Eye (tissue), 1 donor: ENCODE measurements around the gene TRIM49.
"Not testable (repeated sequence)": the region's sequence is repeated elsewhere in the genome, so short reads cannot be mapped to it uniquely, and the experiment has no call there.

ENCODE experiments used
- DNase-seq: peaks from one replicate; pipeline ENCODE4 v3.0.0-alpha.2; 2015

TRIM49 gene

DNA sequence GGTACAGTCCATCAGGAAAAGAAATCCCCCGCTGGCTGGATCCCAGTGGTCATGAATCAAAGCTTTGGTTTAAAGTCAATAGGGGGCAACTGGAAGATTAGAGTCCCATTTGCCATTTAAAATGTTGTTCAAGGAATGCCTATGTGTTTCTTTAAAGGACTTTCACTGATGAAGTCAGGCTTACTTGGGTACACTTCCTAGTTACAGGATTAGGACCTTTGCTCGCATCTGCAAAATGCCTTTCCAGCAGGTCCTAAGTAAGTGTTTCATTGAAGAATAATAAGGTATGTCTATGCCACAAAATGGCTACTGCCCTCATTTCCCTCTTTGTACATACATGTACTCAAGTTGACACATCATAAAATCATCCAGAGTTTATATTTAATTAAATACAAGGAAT, at the start of gene TRIM49:
Gene TRIM49, minus strand, starts transcription at position 101 of the 400 bp plus-strand sequence. CDS start 4,106 bp downstream, outside the sequence.
- DNase-seq: not testable (repeated sequence)

GRCh38 chr11:89826694-89827093, 18.3 kb upstream of the TRIM49 start:
- DNase-seq: not testable (repeated sequence)

DNA sequence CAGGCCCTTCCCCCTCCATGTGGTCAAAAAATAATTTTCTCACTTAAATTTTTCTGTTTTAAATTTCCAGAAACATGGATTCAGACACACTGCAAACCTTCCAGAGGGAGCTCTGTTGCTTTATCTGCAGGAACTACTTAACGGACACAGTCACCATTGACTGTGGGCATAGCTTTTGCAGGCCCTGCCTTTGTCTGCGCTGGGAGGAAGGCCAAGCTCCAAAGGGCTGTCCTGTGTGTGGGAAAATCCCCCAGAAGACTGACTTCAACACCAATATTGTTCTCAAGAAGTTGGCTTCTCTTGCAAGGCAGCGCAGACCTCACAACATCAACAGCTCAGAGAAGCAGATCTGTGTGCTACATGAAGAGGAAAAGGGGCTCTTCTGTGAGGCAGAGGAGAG, 11.6 kb upstream of the TRIM49 start:
- DNase-seq: not testable (repeated sequence)

DNA sequence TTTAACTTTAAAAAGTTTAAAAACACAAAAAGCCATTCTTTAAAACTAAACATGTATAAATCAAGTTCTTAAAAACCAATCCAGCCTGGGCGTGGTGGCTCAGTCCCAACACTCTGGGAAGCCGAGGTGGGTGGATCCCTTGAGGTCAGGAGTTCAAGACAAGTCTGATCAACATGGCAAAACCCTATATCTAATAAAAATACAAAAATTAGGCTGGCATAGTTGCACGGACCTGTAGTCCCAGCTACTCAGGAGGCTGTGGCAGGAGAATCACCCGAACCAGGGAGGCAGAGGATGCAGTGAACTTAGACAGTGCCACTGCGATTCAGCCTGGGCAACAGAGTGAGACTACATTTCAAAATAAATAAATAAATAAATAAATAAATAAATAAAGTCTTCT, 5.2 kb upstream of the TRIM49 start:
- not testable (repeated sequence) for DNase-seq

DNA sequence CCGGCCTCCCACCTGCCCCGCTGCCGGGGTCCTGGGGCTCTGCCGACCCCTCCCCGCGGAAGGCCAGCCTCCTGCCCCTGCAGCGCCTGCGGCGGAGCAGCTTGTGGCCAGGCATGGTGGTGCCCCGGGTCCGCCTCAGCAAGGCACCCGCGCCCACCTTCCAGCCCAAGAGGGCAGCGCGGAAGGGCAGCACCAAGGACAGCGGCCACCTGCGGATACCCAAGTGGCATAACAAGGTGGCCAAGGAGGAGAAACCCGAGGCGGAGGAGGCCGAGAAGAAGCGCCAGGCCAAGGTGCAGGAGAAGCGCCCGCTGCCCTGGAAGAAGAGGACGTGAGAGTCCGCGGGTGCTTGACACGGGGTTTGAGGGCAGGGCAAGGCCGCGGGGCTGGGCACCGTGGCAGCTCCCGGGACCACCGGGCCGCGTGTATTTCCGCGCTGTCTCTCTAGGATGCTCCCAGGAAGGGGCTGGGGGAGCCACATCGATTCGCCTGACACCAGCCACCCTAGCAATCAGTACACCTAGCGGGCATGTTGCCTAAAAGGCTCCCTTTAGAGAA, 20.8 kb downstream of the TRIM49 start:
- not testable (repeated sequence) for DNase-seq

- DNase-seq: not testable (repeated sequence)
These were observed 22.6 kb downstream of the TRIM49 start for GRCh38 chr11:89785726-89786125.

DNA sequence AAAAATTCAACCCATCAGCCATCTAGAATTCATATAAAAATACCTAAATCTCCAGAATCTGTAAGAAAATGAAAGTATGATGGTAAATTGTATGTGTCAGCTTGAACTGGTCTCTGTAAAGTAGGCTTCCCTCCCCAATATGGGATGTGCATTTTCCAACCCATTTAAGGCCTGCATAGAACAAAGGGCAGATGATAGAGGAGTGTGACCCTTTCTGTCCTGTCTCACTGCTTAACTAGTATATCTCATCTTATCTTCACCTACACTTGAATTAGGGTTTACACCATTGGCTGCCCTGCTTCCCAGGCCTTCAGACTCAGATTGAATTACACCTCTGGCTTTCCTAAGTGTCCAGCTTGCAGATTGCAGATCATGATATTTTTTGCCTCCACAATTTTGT, 57.6 kb downstream of the TRIM49 start:
- DNase-seq: not testable (repeated sequence)
